GM12878 (cell line): ENCODE results near the gene TOP1. TPM values are rescaled to one million over a fixed set of nuclear protein-coding genes. Genes with fewer than 3 reads are reported as not detected.

Experiments used
- ATAC-seq: fragments of 200-7000 bp; cut with Tn5 transposase; 3 replicates; pipeline ENCODE4 v1.9.1; 2020; ENCODE audit warnings: mild to moderate bottlenecking, moderate library complexity
- BruUV-seq: library from RNA; stranded (reverse); fragments of 400-500 nt; replicated peaks from 2 replicates; lab custom pipeline; 2021; lab: Mats Ljungman, UMichigan
- CTCF ChIA-PET: fragments of 300-600 bp; sonication (Branson Sonifier 250); formaldehyde crosslinking; extraction: SDS; loops from one replicate; lab custom pipeline; 2021; ENCODE audit warnings: inconsistent platforms; lab: Yijun Ruan, JAX
- POLR2A ChIA-PET: fragments of 350-600 bp; formaldehyde crosslinking; extraction: SDS; loops from one replicate; lab custom pipeline; 2021; ENCODE audit warnings: inconsistent platforms; lab: Charles Lee
- RAD21 ChIA-PET: fragments of 300-600 bp; sonication (Branson Sonifier 250); formaldehyde crosslinking; loops from one replicate; lab custom pipeline; 2023; ENCODE audit warnings: antibody characterized with exemption; ENCODE audit not compliant: unreplicated experiment; lab: Charles Lee
- SMC1A ChIA-PET: fragments of 300-600 bp; sonication (Branson Sonifier 250); formaldehyde crosslinking; loops from one replicate; lab custom pipeline; 2023; ENCODE audit not compliant: unreplicated experiment, uncharacterized antibody; lab: Charles Lee
- DNase-seq: peaks from one replicate; pipeline ENCODE4 v3.0.0-alpha.2; 2011; ENCODE audit warnings: low read depth, low spot score
- FAIRE-seq: peaks from 3 replicates; lab custom pipeline; 2011; peaks lifted over from hg19 to GRCh38; lab: Jason Lieb, UNC
- H2AFZ ChIP-seq: 2 replicates; pipeline ENCODE4 v1.6.0; 2011; ENCODE audit warnings: low read depth, low read length, control low read depth; ENCODE audit not compliant: control insufficient read depth
- H3K27ac ChIP-seq: 2 replicates; pipeline ENCODE4 v1.5.1; 2011; ENCODE audit warnings: control low read depth; ENCODE audit not compliant: control insufficient read depth, insufficient read depth
- H3K27me3 ChIP-seq, 2 experiments: replicated peaks in 1 of 2; 2 replicates each; pipeline versions ENCODE4 v1.6.0 to v1.6.1; 2011; ENCODE audit warnings: low read length in 1 of 2; ENCODE audit not compliant: control insufficient read depth in 2 of 2, insufficient read depth in 2 of 2
- H3K36me3 ChIP-seq, 2 experiments: 2 replicates each; pipeline ENCODE4 v1.5.1; 2011; ENCODE audit warnings: low read length in 1 of 2; ENCODE audit not compliant: control insufficient read depth in 2 of 2, insufficient read depth in 2 of 2
- H3K4me1 ChIP-seq: 2 replicates; pipeline ENCODE4 v1.6.1; 2011; ENCODE audit warnings: mild to moderate bottlenecking, low read length, moderate library complexity, mixed read lengths; ENCODE audit not compliant: control insufficient read depth, insufficient read depth
- H3K4me2 ChIP-seq: 2 replicates; pipeline ENCODE4 v1.6.0; 2011; ENCODE audit warnings: control low read depth; ENCODE audit not compliant: control insufficient read depth, insufficient read depth
- H3K4me3 ChIP-seq: fragments of 200-600 bp; sonication (generic); 2 replicates; pipeline ENCODE4 v1.5.1; 2016
- H3K79me2 ChIP-seq: 2 replicates; pipeline ENCODE4 v1.6.0; 2011; ENCODE audit warnings: low read length; ENCODE audit not compliant: control insufficient read depth, insufficient read depth
- H3K9ac ChIP-seq: 2 replicates; pipeline ENCODE4 v1.8.0; 2011; ENCODE audit warnings: low read length, control low read depth, mixed read lengths; ENCODE audit not compliant: control insufficient read depth, insufficient read depth
- H3K9me3 ChIP-seq: replicated peaks from 3 replicates; pipeline ENCODE4 v1.5.1; 2011; ENCODE audit warnings: mild to moderate bottlenecking, low read length; ENCODE audit not compliant: control insufficient read depth, insufficient read depth
- H4K20me1 ChIP-seq: 2 replicates; pipeline ENCODE4 v1.6.0; 2011; ENCODE audit not compliant: control insufficient read depth, insufficient read depth
- BCL11A ChIP-seq: IDR thresholded peaks from 2 replicates; pipeline ENCODE4 v1.6.1; 2011; ENCODE audit warnings: low read depth, low read length
- BMI1 ChIP-seq: fragments of 450-650 bp; IDR thresholded peaks from 2 replicates; pipeline ENCODE4 v1.6.1; 2016; ENCODE audit warnings: mild to moderate bottlenecking, moderate library complexity, borderline replicate concordance
- CBX3 ChIP-seq: fragments of 200-600 bp; sonication (generic); IDR thresholded peaks from 2 replicates; pipeline ENCODE4 v1.6.1; 2016; ENCODE audit warnings: low read depth, borderline replicate concordance
- CHD4 ChIP-seq: fragments of 200-600 bp; sonication (generic); IDR thresholded peaks from 2 replicates; pipeline ENCODE4 v1.6.1; 2016; ENCODE audit warnings: mild to moderate bottlenecking
- EED ChIP-seq: sonication (generic); IDR thresholded peaks from 2 replicates; pipeline ENCODE4 v1.6.1; 2016; ENCODE audit warnings: antibody characterized with exemption, low read depth
- EGR1 ChIP-seq, 2 experiments: IDR thresholded peaks; 1 replicate in 1 of 2; 2 replicates in 1 of 2; pipeline ENCODE4 v1.6.1; 2011 to 2012; ENCODE audit warnings: low read depth in 2 of 2, low read length in 2 of 2, borderline replicate concordance in 1 of 2, mild to moderate bottlenecking in 1 of 2, moderate library complexity in 1 of 2
- HDAC2 ChIP-seq: fragments of 200-600 bp; sonication (generic); IDR thresholded peaks from 2 replicates; pipeline ENCODE4 v1.6.1; 2017
- KLF5 ChIP-seq: fragments of 450-650 bp; IDR thresholded peaks from 2 replicates; pipeline ENCODE4 v1.6.1; 2014; ENCODE audit warnings: mild to moderate bottlenecking; ENCODE audit not compliant: partially characterized antibody
- MTA3 ChIP-seq: IDR thresholded peaks from 2 replicates; pipeline ENCODE4 v1.6.1; 2012; ENCODE audit warnings: low read length, inconsistent platforms, borderline replicate concordance
- MXI1 ChIP-seq: fragments of 150-350 bp; IDR thresholded peaks from 2 replicates; pipeline ENCODE4 v1.6.1; 2011; ENCODE audit warnings: low read depth, mild to moderate bottlenecking, inconsistent platforms, low read length, improper control_type of control experiment
- RFX5 ChIP-seq: IDR thresholded peaks from 2 replicates; pipeline ENCODE4 v1.6.1; 2011; ENCODE audit warnings: low read depth, low read length, improper control_type of control experiment
- STAT1 ChIP-seq: fragments of 450-650 bp; conservative IDR thresholded peaks from 2 replicates; pipeline ENCODE4 v1.6.1; 2014; ENCODE audit warnings: antibody characterized with exemption, mild to moderate bottlenecking
- TCF3 ChIP-seq: IDR thresholded peaks from 2 replicates; pipeline ENCODE4 v1.6.1; 2012; ENCODE audit warnings: low read depth, mild to moderate bottlenecking, low read length, borderline replicate concordance; ENCODE audit not compliant: insufficient read depth
- YY1 ChIP-seq: IDR thresholded peaks from 2 replicates; pipeline ENCODE4 v1.6.1; 2011; ENCODE audit warnings: low read depth, mild to moderate bottlenecking, low read length
- WGBS: methylation state at CpG from one replicate; pipeline ENCODE4 v1.1.6; 2016; ENCODE audit warnings: low lambda C conversion rate; ENCODE audit not compliant: insufficient replicate concordance, insufficient coverage; ENCODE audit errors: missing lambda C conversion rate; 5-methylcytosine and 5-hydroxymethylcytosine counted together
- in situ Hi-C: fragments of 300-500 bp; cut with MboI; formaldehyde crosslinking; loops from 9 replicates; pipeline ENCODE4 v1.14.3; 2018; ENCODE audit warnings: mixed read lengths
- intact Hi-C: fragments of 100-400 bp; cut with micrococcal nuclease; formaldehyde crosslinking; loops from one replicate; pipeline ENCODE4 v1.14.2; 2022; ENCODE audit not compliant: unreplicated experiment
- polyA plus RNA-seq, 11 experiments: library from polyadenylated mRNA; depleted of rRNA in 4 of 11; unstranded in 6 of 11; stranded (reverse) in 5 of 11; fragments of >200 nt; fragmentation: Nextera tagmentation in 4 of 11; fragmentation: Illumina TruSeq in 1 of 11; extraction: Ambion mirVana in 4 of 11; extraction: Trizol in 1 of 11; gene quantifications; 1 replicate in 1 of 11; 2 replicates in 10 of 11; pipeline versions ENCODE4 v1.2.1 to v1.2.3, GENCODE V29; 2011 to 2016; ENCODE audit warnings: inconsistent platforms in 2 of 11, missing spikeins in 2 of 11, low read depth in 1 of 11
- total RNA-seq, 4 experiments: library from RNA; depleted of rRNA in 3 of 4; stranded (reverse); fragments of >200 nt in 3 of 4; fragmentation: Illumina TruSeq in 1 of 4; extraction: Trizol in 1 of 4; gene quantifications; 2 replicates each; pipeline versions ENCODE4 v1.2.1 to v1.2.3, GENCODE V29; 2013 to 2021

Gene TOP1
- total and polyA plus RNA-seq, 10 of the 15 experiments (the other 5 are each of a cell fraction or from before 2014, with no cell fraction given) = 21.5 to 128 (median 47.3) TPM

GRCh38 chr20:40984496-40984895 is 44.1 kb upstream of the TOP1 start:
- Histone ChIP-seq H3K27me3 (no peaks in the 10 kb centered on the region), H3K9ac (no peak overlapping the region), H3K9me3 (no peaks in the 10 kb centered on the region; the same call in 2 of the 3 replicates), H3K4me2 (no peak overlapping the region), H3K4me1 (peaks cover 48% of the 10 kb centered on the region), H3K36me3 (no peaks in the 10 kb centered on the region), H3K4me3 (no peak overlapping the region), H4K20me1 (no peaks in the 10 kb centered on the region), H3K79me2 (peaks cover 1% of the 10 kb centered on the region), H2AFZ (no peak overlapping the region)
- BruUV-seq = no TSS peak
- WGBS = 71% methylated on average over 4 of the region's 4 CpGs
- ChIA-PET RAD21 (interaction anchor here (2.7 to 19.1 kb wide), 3 partner anchors 9 to 111 kb away, joined by 12 to 696 read pairs (median 148); partner anchors contain the start of gene TOP1), CTCF (interaction anchor here (1.0 to 19.2 kb wide), 10 partner anchors 6 to 160 kb away, joined by 4 to 510 read pairs (median 66); no protein-coding TSS in a partner anchor), SMC1A (interaction anchor here (1.1 to 18.6 kb wide), 9 partner anchors 7 to 154 kb away, joined by 4 to 456 read pairs (median 52); no protein-coding TSS in a partner anchor), POLR2A (interaction anchor here (0.7 to 4.0 kb wide), 3 partner anchors 28 to 64 kb away, joined by 3 to 16 read pairs (median 8); partner anchors contain the start of gene TOP1)
- ATAC-seq (no peak), FAIRE-seq (no peak), DNase-seq (no peak)
- intact Hi-C loops = loop anchor here (10.0 kb wide), 1 partner anchor 330 kb away; the partner anchor contains the start of gene ZHX3
- TF ChIP-seq CHD4 (no peak), STAT1 (no peak), BCL11A (no peak), BMI1 (no peak), TCF3 (no peak), EGR1 (IDR thresholded peaks at IDR 0.05; ENCODE audit: borderline replicate concordance in 1 of 2, low read depth in 2 of 2, low read length in 2 of 2) (no peak), MXI1 (no peak), HDAC2 (no peak), YY1 (no peak), CBX3 (no peak), KLF5 (no peak), EED (no peak), RFX5 (no peak), MTA3 (no peak)
- TF ChIP-seq, all 136 proteins: peak for 0
- H3K27ac ChIP-seq = no peak overlapping the region
- in situ Hi-C loops = no loop called here
